ENCODE measurements around the gene AIG1. TPM values are rescaled to one million over a fixed set of nuclear protein-coding genes. Genes with fewer than 3 reads are reported as not detected.
A peak's percentile ranks its signal among the peaks of the same experiment; 100 is the strongest.
"Not testable (repeated sequence)": the region's sequence is repeated elsewhere in the genome, so short reads cannot be mapped to it uniquely, and the experiment has no call there.

The AIG1 gene
- total RNA-seq, 1 donor from 2014 or later: 11.0 TPM

DNA sequence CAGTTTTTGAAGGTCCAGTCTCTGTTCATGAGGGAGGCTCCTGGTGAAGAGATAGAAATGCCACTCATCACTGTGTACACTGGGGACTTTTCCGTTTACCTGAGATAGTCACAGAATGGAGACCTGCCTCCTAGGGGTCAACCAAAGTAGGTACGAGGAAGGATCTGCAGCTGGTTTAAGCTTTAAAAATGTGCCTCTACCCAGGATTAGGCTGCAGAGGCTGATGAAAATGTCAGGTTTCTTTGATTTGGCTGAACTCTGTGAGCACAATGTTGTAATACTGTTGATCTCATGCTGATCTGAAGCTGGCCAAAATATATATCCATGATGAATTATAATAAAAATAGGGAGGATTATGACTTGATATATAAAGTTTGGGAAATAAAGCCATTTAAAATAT is 207.1 kb downstream of the AIG1 start:
- DNase-seq (ENCODE audit: low read depth in 2 of 2): no peak

DNA sequence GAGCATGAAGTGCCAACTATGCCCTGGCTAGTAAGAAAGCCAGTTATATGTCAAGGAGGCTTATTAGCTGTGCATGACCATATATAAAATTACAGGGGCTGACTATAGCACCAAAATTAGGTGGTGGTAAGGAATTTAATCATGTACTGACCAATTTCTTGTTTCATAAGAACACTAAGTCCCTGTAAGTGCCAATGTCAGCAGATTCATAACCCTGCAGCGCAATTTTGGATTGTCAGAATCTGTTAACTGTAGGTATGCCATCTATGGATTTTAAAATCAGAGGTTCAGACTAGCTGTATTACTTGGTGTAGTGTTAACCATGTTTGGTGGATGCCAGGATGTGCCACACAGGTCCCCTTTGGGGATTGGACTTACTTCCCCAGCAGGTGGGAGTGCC is 207.8 kb downstream of the AIG1 start:
- no peak for DNase-seq (ENCODE audit: low read depth in 2 of 2)

DNA sequence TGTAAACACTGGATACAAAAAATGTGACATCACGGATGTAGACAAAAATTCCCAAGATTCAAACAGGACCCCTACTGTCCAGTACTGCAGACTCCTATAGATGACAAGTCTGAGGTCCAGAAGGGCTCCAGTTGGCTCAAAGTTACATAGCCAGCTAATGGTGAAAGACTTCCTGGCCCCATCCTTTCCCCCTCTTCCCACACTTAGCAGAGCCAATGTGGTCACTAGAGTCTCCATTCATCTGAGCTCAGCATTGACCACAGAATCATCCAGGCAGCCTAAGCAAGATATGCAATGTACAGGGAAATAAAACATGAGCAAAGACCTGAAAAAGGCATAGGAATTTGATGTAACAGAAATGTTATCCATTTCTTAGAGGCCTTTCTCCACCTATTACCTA is 209.3 kb downstream of the AIG1 start:
- DNase-seq (ENCODE audit: low read depth in 2 of 2): no peak

DNA sequence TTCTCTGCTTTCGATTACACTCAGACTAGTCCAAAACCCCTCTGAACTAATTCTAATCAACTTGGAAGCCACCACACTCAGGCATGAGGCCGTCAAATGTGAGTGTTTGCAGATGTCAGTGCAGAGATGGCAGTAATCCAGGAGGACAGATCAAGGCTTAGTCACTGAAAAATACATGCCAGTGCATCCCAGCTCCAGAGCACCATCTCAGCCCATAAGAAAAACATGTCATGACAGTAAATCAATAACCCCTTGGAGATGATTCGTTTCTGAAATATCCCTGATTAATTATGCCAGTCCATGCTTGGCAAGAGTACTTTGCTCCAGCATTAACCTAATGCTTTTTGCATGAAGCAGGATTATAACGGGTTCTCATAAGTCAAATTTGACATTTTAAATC is 210.3 kb downstream of the AIG1 start:
- no peak for DNase-seq (ENCODE audit: low read depth in 2 of 2)

DNA sequence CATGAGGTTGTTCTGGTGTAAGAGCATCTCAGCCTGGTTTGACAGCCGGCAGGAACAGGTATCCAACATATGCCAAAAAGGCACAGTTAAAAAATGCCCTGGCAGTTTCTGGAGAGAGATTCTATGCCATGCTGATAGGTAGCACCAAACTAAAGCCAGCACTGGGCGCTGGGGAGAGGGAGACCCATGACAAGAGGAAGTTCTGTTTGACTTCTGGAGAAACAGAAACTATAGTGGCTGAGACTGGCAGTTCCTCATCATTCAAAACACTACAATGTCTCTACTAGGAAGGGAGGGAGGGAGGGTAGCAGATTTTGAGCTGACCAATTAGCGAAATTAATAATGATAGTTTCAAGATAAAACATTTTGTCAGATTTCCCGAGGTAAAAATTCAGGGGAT is 215.7 kb downstream of the AIG1 start:
- DNase-seq (ENCODE audit: low read depth in 2 of 2): no peak

DNA sequence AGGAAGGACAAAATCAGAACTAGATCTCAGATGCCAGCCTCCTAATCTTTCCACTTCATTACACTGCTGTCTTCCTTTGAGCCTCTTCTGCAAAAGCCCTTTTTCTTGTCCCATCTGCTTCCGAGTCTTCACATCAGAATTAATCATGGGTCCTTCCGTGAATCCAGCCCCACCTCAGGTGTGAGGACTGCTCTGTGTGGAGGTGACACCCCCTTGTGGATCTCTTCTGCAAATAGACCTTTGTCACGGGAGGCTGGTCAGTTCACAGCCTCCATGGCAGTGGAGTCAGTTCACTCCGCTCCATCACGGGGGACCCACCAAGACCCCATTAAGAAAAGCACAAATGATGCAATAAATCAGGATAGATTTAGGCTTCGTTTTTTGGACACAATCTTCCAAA is 218.7 kb downstream of the AIG1 start:
- DNase-seq (ENCODE audit: low read depth in 2 of 2): peak; percentile 12 to 47

DNA sequence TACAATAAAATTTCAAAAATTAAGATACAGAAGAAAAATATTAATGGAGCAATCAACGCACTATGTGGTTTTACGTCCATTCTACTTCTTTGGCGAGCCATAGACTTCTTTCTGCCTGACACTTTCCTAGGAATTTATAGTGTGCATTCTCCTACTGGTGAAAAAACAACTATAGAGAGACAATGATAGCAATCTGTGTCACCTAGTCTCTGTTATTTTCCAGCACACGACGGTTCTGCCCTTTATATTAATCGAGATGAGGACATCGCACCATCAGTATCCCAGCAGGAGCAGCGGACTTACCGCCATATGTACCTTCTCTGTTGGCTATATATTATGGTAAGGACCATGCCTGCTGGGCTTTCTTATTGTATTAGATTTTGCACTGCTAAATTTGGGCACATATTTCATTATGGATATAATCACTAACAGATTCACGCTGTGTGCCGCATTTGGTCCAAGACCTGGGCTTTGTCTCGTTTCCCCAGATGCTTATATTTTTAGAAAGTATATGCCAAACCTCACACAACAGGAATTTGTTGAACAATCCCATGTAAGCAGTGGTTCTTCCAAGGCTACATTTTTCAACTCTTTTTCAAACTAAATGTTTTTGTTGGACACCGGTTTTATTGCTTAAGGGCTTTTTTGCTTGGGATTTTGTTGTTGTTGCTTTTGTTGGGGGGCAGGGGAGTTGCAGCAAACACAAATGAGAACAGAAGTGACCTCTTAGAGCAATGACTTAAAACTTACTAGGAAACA is 223.4 kb downstream of the AIG1 start:
- DNase-seq (ENCODE audit: low read depth in 2 of 2): no peak

DNA sequence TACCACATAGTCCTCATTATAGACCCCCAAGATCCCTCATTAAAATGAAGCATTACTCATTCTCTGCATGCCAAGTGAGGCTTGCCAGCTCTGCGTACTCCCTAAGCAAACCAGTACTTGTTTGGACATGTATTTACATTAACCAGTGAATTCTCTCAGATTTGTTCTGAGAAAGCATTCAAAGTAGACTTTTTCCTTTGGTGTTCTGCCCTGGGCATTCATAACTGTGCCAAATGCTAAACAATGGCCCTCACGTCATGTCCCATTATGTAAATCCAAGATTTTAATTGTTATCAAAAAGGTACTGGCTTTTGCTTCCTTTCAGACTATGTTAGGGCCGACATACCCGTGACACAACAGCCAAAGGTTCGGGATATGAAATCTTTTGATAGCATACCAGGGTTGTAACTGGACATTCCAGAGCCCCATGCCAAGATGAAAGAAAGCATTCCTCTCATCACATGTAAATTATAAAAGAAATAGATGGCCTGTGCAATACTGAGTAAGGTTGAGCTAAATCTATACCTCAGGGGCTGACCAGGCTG is 225.6 kb downstream of the AIG1 start:
- DNase-seq (ENCODE audit: low read depth in 2 of 2): peak; percentile 30 to 58

DNA sequence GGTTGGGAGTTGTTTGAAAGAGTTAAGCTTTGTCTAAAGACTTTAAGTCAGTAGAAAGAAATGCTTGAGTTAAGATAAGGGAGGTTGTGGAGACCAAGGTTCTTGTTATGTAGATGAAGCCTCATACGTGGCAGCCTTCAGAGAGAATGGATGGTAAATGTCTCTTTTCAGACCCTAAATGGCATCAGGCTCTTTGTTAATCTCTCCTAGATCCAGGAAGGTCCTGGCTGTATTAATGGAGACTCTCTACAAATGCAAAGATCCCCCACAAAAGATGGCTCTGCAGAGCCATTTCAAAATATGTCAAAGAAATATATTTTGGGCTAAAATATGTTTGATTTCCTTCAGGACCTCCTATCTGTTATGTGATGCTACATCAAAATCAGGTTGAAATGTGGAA is 228.2 kb downstream of the AIG1 start:
- no peak for DNase-seq (ENCODE audit: low read depth in 2 of 2)

DNA sequence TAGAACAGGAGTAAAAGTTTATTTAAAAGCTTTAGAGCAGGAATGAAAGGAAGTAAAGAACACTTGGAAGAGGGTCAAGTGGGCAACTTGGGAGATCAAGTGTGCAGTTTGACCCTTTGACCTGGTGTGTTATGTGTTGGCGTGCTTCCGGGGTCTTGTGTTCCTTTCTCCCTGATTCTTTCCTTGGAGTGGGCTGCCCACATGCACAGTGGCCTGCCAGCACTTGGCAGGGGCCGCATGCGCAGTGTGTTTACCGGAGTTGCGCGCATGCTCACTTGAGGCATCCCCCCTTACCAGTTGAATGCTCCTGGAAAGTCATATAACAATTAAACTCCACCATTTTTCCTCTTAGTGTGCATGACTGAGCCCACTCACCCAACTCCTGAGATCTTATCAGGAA is 229.5 kb downstream of the AIG1 start:
- no peak for DNase-seq (ENCODE audit: low read depth in 2 of 2)

DNA sequence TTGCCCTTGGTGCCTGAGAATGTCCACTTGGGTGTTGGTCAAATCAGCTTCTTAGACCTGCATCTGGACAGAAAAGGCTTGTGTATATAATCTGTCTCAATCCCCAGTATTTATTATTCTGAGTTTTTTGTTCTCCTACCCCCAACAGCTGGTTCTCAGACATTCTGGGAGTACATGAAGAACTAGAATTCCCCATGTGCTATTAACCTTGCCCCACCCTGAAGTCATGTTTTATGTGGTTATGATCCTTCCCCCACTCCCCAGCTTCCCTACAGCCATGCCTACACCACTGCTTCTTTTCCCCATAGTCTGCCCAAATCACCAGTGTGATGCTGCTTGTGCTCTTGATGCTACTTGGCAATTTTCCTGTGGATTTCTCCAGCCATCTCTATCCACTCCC is 232.8 kb downstream of the AIG1 start:
- DNase-seq (ENCODE audit: low read depth in 2 of 2): no peak

DNA sequence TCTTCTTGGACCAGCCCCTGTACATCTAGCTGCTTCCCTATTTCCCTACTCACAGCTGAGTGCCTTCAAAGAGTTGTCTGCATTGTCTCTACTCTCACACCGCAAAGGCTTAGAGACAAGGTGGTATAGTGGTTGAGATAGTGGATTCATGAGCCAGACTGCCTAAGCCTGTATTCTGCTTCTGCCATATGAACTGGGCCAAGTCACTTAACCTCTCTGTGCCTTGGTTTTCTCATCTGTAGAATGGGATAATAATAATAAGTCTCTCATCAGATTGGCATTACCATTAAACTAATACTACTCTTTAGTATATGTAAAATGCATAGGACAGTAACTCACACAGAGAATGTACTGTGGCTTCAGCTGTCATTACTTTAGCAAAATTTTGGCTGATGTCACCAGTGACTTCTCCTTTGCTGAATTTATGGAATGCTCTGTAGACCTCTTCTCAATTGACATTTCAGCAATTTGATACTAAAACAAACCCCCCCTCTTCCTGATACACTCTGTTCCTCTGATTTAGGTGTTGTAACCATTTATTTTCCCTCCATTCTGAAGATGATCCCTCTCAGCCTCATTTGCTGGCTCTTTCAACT is 233.7 kb downstream of the AIG1 start:
- no peak for DNase-seq (ENCODE audit: low read depth in 2 of 2)

DNA sequence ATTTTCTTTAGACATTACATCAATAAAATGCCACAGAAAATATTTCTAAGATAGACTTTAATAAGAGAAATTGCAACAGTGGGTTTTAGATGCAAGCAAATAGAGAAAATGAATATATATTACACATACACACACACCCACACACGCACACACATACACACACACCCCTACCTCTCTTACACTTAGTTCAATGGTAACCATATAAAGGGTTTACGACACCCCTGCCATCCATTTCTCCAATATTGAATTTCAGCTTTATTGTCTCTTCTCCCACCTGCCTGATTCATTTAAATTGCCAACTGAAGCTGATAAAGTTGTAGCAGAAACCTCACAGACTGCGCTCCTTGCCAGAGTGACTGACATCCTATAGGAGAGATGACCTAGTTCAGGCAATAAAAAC is 235.2 kb downstream of the AIG1 start:
- DNase-seq (ENCODE audit: low read depth in 2 of 2): no peak

DNA sequence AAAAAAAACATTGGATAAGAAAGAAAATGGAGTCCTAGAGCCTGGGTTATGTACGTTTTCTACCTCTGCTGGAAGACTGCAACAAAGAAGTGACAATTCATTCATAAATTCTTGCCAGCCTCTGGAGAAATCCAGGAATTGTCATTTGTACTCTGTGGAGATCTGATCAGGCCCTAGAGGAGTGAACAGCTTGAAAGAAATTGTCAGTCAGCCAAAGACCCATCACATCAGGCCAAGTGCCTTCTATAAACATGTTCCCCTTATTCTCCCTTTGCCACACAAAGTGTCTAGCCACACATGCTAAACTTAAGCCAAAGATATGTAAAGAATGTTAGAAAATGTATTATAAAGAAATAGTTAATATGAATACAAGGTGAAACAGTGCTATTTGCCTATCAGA is 237.4 kb downstream of the AIG1 start:
- DNase-seq (ENCODE audit: low read depth in 2 of 2): no peak

DNA sequence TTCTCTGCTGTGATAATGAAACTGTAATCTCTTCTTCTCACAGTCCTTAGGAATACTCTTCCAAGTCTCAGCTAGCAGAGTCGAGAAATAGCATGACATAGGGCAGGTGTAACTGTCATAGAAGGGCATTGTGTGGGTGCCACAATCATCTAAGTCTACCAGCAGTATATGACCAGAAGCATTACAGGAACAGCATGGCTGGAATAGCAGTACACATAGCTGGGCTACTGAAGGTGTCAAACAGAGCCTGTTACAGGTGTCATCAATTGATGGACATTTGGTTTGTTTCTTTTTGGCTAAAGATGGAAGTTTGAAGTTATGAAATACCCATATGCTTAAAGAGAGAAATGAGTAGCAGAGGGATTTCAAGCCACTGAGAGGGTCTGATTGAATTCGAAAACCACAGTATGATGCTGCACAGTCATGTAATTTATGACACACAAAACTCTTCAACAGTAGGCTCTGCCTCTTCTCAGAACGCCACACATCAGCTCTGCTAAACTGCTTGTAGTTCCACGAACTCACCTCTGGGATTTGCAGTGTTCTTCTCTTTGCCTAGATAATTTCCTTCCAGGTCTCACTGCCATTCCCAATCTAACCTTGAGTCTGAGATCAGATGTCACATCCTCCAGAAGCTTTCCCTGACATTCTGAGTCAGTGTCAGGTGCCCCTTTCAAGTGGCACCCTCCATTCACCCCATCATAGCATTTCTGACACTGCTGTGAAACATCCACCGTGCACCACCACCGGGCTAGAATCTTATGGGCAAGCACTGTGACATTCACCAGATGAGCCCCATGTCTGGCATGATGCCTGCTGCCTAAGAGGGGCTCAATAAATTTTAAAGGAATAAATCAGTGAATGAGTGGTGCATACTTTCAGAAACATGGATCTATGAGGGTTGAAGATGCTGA is 238.8 kb downstream of the AIG1 start:
- DNase-seq (ENCODE audit: low read depth in 2 of 2): no peak

DNA sequence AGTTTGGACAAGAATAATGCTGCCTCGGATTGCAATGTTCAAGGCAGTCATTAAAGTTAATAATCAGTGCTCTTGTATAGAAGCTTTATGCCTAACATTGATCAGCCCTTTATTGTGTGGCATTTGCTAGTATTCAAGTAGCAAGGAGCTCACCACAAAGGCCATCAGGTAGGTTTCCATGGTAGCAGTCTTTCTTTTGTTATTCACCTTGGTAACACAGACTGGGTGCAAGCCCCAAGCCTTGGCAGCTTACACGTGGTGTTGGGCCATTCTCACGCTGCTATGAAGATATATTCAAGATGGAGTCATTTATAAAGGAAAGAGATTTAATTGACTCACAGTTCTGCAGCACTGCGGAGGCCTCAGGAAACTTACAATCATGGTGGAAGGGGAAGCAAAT is 240.5 kb downstream of the AIG1 start:
- no peak for DNase-seq (ENCODE audit: low read depth in 2 of 2)

DNA sequence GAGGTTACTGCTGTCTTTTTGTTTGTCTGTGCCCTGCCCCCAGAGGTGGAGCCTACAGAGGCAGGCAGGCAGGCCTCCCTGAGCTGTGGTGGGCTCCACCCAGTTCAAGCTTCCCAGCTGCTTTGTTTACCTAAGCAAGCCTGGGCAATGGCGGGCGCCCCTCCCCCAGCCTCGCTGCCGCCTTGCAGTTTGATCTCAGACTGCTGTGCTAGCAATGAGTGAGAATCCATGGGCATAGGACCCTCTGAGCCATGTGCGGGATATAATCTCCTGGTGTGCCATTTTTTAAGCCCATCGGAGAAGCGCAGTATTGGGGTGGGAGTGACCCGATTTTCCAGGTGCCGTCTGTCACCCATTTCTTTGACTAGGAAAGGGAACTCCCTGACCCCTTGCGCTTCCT is 247.1 kb downstream of the AIG1 start:
- not testable (repeated sequence) for DNase-seq (ENCODE audit: low read depth in 2 of 2)

DNA sequence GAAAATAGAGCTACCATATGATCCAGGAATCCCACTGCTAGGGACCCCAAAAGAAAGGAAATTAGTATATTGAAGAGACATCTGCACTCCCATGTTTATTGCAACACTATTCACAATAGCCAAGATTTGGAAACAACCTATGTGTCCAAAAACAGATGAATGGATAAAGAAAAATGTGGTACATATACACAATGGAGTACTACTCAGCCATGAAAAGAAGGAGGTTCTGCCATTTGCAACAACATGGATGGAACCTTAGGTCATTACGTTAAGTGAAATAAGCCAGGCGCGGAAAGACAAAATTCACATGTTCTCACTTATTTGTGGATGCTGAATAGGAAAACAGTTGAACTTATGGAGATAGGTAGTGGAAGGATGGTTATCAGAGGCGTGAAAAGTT is 252.5 kb downstream of the AIG1 start:
- DNase-seq (ENCODE audit: low read depth in 2 of 2): no peak

DNA sequence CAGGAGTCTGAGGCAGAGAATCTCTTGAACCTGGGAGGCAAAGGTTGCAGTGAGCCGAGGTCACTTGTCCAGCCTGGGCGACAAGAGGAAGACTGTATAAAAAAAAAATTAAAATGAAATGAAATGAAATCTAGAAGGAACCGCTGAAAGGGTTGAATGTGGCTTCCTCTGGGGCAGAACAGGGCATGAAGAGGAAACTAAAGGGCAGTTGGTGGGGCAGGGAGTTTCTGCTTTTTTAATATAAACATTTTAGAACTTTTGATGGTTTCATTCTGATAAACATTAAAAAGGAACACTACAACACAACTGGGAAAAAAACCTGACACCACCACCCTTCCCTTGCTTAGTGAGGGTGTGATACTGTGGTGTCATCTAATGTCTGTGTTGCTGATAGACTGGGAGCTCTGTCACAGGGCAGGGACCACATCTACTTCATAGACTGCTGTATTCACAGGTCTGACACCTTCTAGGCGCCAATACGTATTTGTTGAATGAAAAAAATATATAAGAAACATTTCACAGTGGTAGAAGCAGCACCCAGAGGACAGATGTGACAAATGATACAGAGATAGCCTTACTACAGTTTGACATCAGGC is 260.9 kb downstream of the AIG1 start:
- no peak for DNase-seq (ENCODE audit: low read depth in 2 of 2)

DNA sequence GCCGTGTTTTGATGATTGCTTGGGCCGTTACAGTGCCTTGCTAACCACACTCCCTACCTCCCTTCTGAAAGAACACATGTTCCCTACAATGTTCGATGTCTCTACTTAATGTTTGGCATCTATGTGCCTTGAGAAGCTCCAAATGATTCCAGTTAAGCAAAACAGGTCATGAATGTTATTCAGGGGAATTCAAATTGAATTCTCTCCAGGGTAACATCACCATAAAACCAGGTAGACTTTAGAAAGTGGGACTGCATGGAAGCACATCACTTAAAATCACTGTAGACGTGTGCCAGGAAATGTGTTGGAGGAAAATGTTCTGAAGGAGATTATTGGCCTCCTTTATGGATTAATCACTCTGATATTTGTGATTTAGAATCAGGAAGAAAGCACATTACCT is 261.7 kb downstream of the AIG1 start:
- DNase-seq (ENCODE audit: low read depth in 2 of 2): no peak

DNA sequence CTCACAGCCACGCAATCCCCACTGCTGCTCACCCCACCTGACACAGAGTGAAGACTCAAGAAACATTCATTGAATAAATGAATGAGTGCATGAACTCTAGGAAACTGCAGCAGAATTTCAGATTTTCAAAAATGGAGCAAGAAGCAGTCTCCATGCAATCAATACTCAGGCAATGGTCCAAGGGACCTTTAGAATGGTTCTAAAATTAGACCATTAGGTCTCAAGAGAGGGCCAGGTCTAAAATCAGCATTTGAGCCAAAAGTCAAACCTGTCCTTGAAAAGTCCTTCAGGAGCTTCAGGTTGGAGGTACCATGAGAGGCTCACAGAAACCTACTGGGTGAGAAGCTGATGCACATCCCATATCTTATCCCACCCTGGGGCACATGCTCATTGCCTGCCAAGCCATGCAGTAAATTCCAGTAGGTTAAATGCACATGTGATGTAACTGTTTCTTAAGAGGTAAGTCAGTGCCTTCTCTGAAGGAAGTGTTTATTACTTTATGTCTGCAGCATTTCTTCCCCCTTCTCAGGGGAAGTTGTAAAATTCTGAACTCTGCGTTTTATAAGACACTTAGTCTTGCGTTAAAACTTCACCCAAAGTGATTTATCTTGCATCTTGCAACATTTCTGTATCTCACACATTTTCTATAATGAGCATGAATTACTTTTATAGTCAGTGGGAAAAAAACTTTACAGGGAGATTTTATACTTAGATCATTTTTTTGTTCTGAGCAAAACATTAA is 263.2 kb downstream of the AIG1 start:
- DNase-seq (ENCODE audit: low read depth in 2 of 2): no peak
